ENCODE results near the gene ADCYAP1R1.

- TF ChIP-seq CTCF (IDR thresholded peaks at IDR 0.05; ENCODE audit: borderline replicate concordance, extremely low read depth, low read length, poor library complexity, severe bottlenecking) (no peak), EZH2 (IDR thresholded peaks at IDR 0.05; ENCODE audit: borderline replicate concordance, low read depth, low read length, severe bottlenecking) (no peak)
Measured at GRCh38 chr7:31022117-31022516, 30.0 kb upstream of the ADCYAP1R1 start.
